Measurements from ENCODE around the gene TEX10.

DNA sequence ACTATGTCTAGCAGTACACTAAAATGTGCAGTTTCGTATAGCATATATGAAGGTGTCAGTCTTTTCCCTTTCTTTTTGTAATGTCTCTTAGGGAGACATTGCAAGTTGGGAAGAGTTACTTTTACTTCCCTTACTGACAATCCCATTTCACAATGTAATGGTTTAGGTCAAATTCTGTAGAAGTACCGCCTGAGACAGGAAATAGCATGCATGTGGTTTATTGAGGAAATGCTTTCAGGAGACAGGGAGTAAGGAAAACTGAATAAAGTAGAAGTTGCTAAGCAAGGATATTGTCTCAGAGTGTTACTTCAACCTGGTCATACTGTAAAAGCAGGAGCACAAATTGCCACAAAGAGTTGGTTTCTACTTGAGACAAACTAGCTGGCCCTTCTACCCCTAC, 42.1 kb upstream of the TEX10 start:
- TF ChIP-seq, protein P1, sequence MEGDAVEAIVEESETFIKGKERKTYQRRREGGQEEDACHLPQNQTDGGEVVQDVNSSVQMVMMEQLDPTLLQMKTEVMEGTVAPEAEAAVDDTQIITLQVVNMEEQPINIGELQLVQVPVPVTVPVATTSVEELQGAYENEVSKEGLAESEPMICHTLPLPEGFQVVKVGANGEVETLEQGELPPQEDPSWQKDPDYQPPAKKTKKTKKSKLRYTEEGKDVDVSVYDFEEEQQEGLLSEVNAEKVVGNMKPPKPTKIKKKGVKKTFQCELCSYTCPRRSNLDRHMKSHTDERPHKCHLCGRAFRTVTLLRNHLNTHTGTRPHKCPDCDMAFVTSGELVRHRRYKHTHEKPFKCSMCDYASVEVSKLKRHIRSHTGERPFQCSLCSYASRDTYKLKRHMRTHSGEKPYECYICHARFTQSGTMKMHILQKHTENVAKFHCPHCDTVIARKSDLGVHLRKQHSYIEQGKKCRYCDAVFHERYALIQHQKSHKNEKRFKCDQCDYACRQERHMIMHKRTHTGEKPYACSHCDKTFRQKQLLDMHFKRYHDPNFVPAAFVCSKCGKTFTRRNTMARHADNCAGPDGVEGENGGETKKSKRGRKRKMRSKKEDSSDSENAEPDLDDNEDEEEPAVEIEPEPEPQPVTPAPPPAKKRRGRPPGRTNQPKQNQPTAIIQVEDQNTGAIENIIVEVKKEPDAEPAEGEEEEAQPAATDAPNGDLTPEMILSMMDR (IDR thresholded peaks at IDR 0.05 in 4 of 5, conservative IDR thresholded peaks at IDR 0.05 in 1 of 5) = no peak
- no peak for TF ChIP-seq POLR2A (IDR thresholded peaks at IDR 0.05)

Data from gastrocnemius medialis (tissue), 4 donors.